Measurements from ENCODE around the gene NTM.

Gene NTM

DNA sequence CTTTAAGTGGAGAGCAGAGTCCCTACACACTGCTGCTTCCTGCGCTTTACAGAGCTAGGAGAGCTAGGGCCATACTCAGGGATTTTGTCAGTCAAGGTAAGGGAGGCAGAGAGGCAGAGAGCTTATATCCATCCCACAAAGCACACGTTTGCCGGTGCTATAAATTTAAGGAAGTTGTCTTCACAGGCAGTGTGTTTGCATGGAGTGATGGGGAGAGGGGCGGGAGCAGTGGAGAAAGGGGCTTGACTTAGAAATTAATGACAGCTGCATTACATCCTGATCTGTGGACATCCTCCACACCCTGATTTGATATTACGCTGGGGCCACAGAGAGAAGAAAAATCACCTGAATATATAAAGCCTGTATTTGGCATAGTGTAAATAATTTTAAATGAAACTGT, 84.1 kb downstream of the NTM start:
- DNase-seq (ENCODE audit: insufficient read length, low spot score): no peak
- TF ChIP-seq CTCF (IDR thresholded peaks at IDR 0.05; ENCODE audit: insufficient read depth, missing control alignments): no peak
- no peak for FAIRE-seq

GRCh38 chr11:131454989-131455388, 84.6 kb downstream of the NTM start:
- DNase-seq (ENCODE audit: insufficient read length, low spot score) (no peak), FAIRE-seq (no peak)
- no peak for TF ChIP-seq CTCF (IDR thresholded peaks at IDR 0.05; ENCODE audit: insufficient read depth, missing control alignments)

GRCh38 chr11:131455843-131456704, 85.7 kb downstream of the NTM start:
- FAIRE-seq: no peak
- TF ChIP-seq CTCF (IDR thresholded peaks at IDR 0.05; ENCODE audit: insufficient read depth, missing control alignments): no peak
- no peak for DNase-seq (ENCODE audit: insufficient read length, low spot score)

DNA sequence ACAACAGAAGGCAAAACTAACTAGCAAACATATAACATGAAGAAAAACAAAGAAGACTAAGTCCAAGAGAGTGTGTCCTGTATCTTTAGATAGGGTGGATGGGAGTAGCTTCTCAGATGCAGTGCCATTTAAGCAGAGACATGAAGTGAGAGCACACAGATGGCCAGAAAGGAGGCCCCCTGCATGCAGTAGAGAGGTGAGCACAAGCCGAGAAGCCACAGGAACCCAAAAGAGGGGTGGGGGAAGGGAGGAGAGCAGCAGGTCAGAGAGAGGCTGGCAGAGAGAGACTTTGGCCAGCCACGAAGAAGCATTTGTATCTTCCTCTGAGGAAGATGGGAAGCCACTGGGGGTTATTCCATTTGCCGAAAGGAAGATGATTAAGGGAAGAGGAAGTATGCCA, 86.7 kb downstream of the NTM start:
- no peak for FAIRE-seq
- no peak for DNase-seq (ENCODE audit: insufficient read length, low spot score)
- TF ChIP-seq CTCF (IDR thresholded peaks at IDR 0.05; ENCODE audit: insufficient read depth, missing control alignments): no peak

DNA sequence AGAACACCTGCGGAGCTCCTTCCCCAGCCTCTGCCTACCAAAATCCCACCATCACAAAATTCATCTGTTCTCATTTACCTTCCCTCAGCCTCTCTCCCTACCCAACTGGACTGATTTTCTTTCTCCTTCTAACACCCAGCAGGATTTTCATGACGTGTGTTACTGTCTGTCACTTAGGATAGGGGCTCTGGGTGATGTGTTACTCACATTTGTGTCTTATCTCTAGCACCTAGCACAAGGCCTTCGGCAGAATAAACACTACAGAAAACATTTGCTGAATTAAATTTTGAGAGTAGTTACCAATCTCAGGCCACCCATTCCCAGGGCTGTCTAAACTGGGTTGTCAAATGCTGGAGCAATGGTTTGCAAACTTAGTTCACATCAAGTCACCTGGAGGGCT, 88.0 kb downstream of the NTM start:
- no peak for TF ChIP-seq CTCF (IDR thresholded peaks at IDR 0.05; ENCODE audit: insufficient read depth, missing control alignments)
- FAIRE-seq: no peak
- DNase-seq (ENCODE audit: insufficient read length, low spot score): no peak

DNA sequence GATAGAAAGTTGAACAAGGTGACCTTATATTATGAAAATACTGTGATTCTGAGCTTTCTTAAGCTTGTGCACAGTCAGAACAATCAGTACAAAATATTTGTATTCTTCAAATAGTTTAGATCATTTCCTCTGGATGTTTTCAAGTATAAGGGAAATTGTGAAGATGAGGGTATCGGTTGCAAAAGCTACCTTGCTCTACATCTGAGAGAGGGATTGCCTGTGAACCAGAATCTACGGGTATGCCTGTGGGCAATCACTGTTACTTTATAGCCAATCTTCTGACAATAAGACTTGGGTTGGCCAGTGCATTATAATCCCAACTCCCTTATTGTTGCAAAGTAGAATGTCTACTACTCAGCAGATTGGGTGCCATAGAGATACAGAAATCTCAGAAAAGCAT, 90.5 kb downstream of the NTM start:
- no peak for FAIRE-seq
- DNase-seq (ENCODE audit: insufficient read length, low spot score): no peak
- TF ChIP-seq CTCF (IDR thresholded peaks at IDR 0.05; ENCODE audit: insufficient read depth, missing control alignments): no peak

DNA sequence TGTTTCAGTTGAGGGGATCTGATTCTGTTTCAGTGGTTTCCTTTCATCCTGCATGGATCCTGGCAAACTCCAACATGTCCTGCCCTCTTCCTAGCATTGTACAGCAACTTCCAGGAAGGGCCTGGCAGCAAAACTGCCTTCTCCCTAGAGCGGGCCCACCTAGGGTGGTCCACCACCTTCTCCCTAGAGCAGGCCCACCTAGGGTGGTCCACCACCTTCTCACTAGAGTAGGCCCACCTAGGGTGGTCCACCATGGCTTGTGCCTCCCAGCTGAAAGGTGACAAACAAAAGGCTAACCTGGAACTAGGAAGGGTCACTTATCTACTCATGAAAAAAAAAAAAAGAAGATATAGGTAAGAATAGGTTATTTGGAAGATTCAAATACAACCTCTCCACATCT, 92.2 kb downstream of the NTM start:
- no peak for DNase-seq (ENCODE audit: insufficient read length, low spot score)
- no peak for FAIRE-seq
- no peak for TF ChIP-seq CTCF (IDR thresholded peaks at IDR 0.05; ENCODE audit: insufficient read depth, missing control alignments)
